Glutamatergic neuron (in vitro differentiated cells): ENCODE measurements around the gene HTRA3. TPM values are rescaled to one million over a fixed set of nuclear protein-coding genes. Genes with fewer than 3 reads are reported as not detected.
A peak's percentile ranks its signal among the peaks of the same experiment; 100 is the strongest.

Experiments used
- DNase-seq: peaks from one replicate; pipeline ENCODE4 v3.0.0; 2022
- H3K27ac Mint-ChIP-seq: one replicate; pipeline ENCODE4 v1.8.0; 2020; ENCODE audit warnings: mild to moderate bottlenecking, mixed read lengths, inconsistent platforms; ENCODE audit not compliant: unreplicated experiment
- H3K27me3 Mint-ChIP-seq: one replicate; pipeline ENCODE4 v1.8.0; 2020; ENCODE audit warnings: mild to moderate bottlenecking, moderate library complexity, mixed read lengths, inconsistent platforms; ENCODE audit not compliant: unreplicated experiment
- H3K36me3 Mint-ChIP-seq: one replicate; pipeline ENCODE4 v1.8.0; 2020; ENCODE audit warnings: mild to moderate bottlenecking, mixed read lengths, inconsistent platforms; ENCODE audit not compliant: unreplicated experiment
- H3K4me1 Mint-ChIP-seq: one replicate; pipeline ENCODE4 v1.8.0; 2020; ENCODE audit warnings: mild to moderate bottlenecking, low read depth, mixed read lengths, inconsistent platforms; ENCODE audit not compliant: unreplicated experiment
- H3K4me3 Mint-ChIP-seq: one replicate; pipeline ENCODE4 v1.8.0; 2020; ENCODE audit warnings: mild to moderate bottlenecking, mixed read lengths, inconsistent platforms; ENCODE audit not compliant: unreplicated experiment
- H3K9me3 Mint-ChIP-seq: one replicate; pipeline ENCODE4 v1.8.0; 2020; ENCODE audit warnings: mild to moderate bottlenecking, moderate library complexity, mixed read lengths, inconsistent platforms; ENCODE audit not compliant: unreplicated experiment
- CTCF ChIP-seq: fragments of 200-600 bp; sonication (generic); IDR thresholded peaks from one replicate; pipeline ENCODE4 v1.5.0; 2021; ENCODE audit not compliant: partially characterized antibody, unreplicated experiment
- total RNA-seq: library from RNA; stranded (reverse); fragmentation: NEBNext Ultra II Directional; extraction: Animal tissue kit (Norgen Biotek cat#: 25700); gene quantifications from one replicate; pipeline ENCODE4 v1.2.1, GENCODE V29; 2021; ENCODE audit not compliant: unreplicated experiment

The HTRA3 gene
- total RNA-seq, 1 donor from 2014 or later, result 0.64 TPM

- H3K4me3 Mint-ChIP-seq, result no peak overlapping the region
Measured at GRCh38 chr4:8305851-8306471, 36.4 kb downstream of the HTRA3 start.

GRCh38 chr4:8306511-8307021 is 37.0 kb downstream of the HTRA3 start:
- H3K4me1 Mint-ChIP-seq, result peaks cover 6% of the 10 kb centered on the region
- DNase-seq, result peak; percentile 38
- peaks cover 18% of the 10 kb centered on the region for H3K27me3 Mint-ChIP-seq
- no peak overlapping the region for H3K27ac Mint-ChIP-seq
- TF ChIP-seq CTCF, result no peak
- H3K9me3 Mint-ChIP-seq, result peaks cover 5% of the 10 kb centered on the region
- H3K4me3 Mint-ChIP-seq, result no peak overlapping the region
- H3K36me3 Mint-ChIP-seq, result peaks cover 5% of the 10 kb centered on the region

More at GRCh38 chr4:8305851-8306471, 36.4 kb downstream of the HTRA3 start:
- Mint-ChIP-seq H3K4me1 (peaks cover 6% of the 10 kb centered on the region), H3K36me3 (peaks cover 8% of the 10 kb centered on the region), H3K27me3 (peaks cover 18% of the 10 kb centered on the region), H3K27ac (no peak overlapping the region), H3K9me3 (peaks cover 5% of the 10 kb centered on the region)
- no peak for TF ChIP-seq CTCF
- peak; percentile 14 for DNase-seq

GRCh38 chr4:8307121-8307520 is 37.6 kb downstream of the HTRA3 start:
- H3K9me3 Mint-ChIP-seq, result peaks cover 5% of the 10 kb centered on the region
- peak; percentile 10 for DNase-seq

GRCh38 chr4:8307714-8308113 is 38.2 kb downstream of the HTRA3 start:
- Mint-ChIP-seq H3K36me3 (peaks cover 11% of the 10 kb centered on the region), H3K4me1 (peaks cover 6% of the 10 kb centered on the region), H3K4me3 (no peak overlapping the region), H3K9me3 (peaks cover 11% of the 10 kb centered on the region), H3K27ac (no peak overlapping the region), H3K27me3 (peaks cover 18% of the 10 kb centered on the region)
- peak; percentile 5 for DNase-seq
- no peak for TF ChIP-seq CTCF

More at GRCh38 chr4:8307121-8307520, 37.6 kb downstream of the HTRA3 start:
- peaks cover 5% of the 10 kb centered on the region for H3K36me3 Mint-ChIP-seq
- H3K4me1 Mint-ChIP-seq, result peaks cover 6% of the 10 kb centered on the region
- H3K27ac Mint-ChIP-seq, result no peak overlapping the region
- peaks cover 18% of the 10 kb centered on the region for H3K27me3 Mint-ChIP-seq
- H3K4me3 Mint-ChIP-seq, result no peak overlapping the region
- no peak for TF ChIP-seq CTCF

GRCh38 chr4:8308144-8308543 is 38.6 kb downstream of the HTRA3 start:
- peaks cover 18% of the 10 kb centered on the region for H3K27me3 Mint-ChIP-seq
- peaks cover 12% of the 10 kb centered on the region for H3K9me3 Mint-ChIP-seq
- H3K4me3 Mint-ChIP-seq, result no peak overlapping the region
- DNase-seq, result peak; percentile 10
- H3K4me1 Mint-ChIP-seq, result peaks cover 6% of the 10 kb centered on the region
- no peak overlapping the region for H3K27ac Mint-ChIP-seq
- H3K36me3 Mint-ChIP-seq, result peaks cover 15% of the 10 kb centered on the region
- TF ChIP-seq CTCF, result no peak
